Fibroblast of lung (primary cell): Measurements from ENCODE around the gene TMC1.

Source experiments
- CTCF ChIP-seq, 2 donors: IDR thresholded peaks in 1 of 2; conservative IDR thresholded peaks in 1 of 2; 1 replicate in 1 of 2; 2 replicates in 1 of 2; pipeline ENCODE4 v1.5.1; 2011 to 2012; ENCODE audit warnings: low read length in 2 of 2, control low read depth in 1 of 2, inconsistent platforms in 1 of 2, low read depth in 1 of 2, mild to moderate bottlenecking in 1 of 2
- EZH2 ChIP-seq: IDR thresholded peaks from 2 replicates; pipeline ENCODE4 v1.5.1; 2012; ENCODE audit warnings: low read length, control low read depth, mild to moderate bottlenecking; ENCODE audit errors: missing control alignments

GRCh38 chr9:72827950-72828731 is 306.7 kb downstream of the TMC1 start:
- TF ChIP-seq CTCF (conservative IDR thresholded peaks at IDR 0.05 in 1 of 2, IDR thresholded peaks at IDR 0.05 in 1 of 2; ENCODE audit: low read depth in 1 of 2, low read length in 2 of 2) (no peak), EZH2 (no peak)
